H9 (cell line): Measurements from ENCODE around the gene ALDH1A1. TPM values are rescaled to one million over a fixed set of nuclear protein-coding genes. Genes with fewer than 3 reads are reported as not detected.

ENCODE experiments used
- DNase-seq: peaks from one replicate; pipeline ENCODE4 v3.0.0-alpha.2; 2017
- H2AFZ ChIP-seq: one replicate; pipeline ENCODE4 v1.6.1; 2013; ENCODE audit warnings: mild to moderate bottlenecking, low read length, control low read depth, moderate library complexity
- H2AK5ac ChIP-seq: 2 replicates; pipeline ENCODE4 v1.6.1; 2013; ENCODE audit warnings: low read length, control low read depth, mixed read lengths; ENCODE audit not compliant: insufficient read length
- H2BK120ac ChIP-seq: one replicate; pipeline ENCODE4 v1.6.1; 2013; ENCODE audit warnings: low read depth, mild to moderate bottlenecking, low read length, control low read depth, inconsistent platforms; ENCODE audit not compliant: poor library complexity, severe bottlenecking
- H2BK12ac ChIP-seq: 2 replicates; pipeline ENCODE4 v1.6.1; 2013; ENCODE audit warnings: low read length, control low read depth, mixed read lengths, low read depth; ENCODE audit not compliant: insufficient read length
- H2BK15ac ChIP-seq: 2 replicates; pipeline ENCODE4 v1.6.1; 2013; ENCODE audit warnings: low read depth, low read length, control low read depth
- H2BK20ac ChIP-seq: one replicate; pipeline ENCODE4 v1.6.1; 2013; ENCODE audit warnings: low read depth, mild to moderate bottlenecking, low read length, control low read depth, inconsistent platforms; ENCODE audit not compliant: poor library complexity, severe bottlenecking
- H2BK5ac ChIP-seq: 2 replicates; pipeline ENCODE4 v1.6.1; 2013; ENCODE audit warnings: low read length, control low read depth, mixed read lengths; ENCODE audit not compliant: insufficient read length
- H3K14ac ChIP-seq: 2 replicates; pipeline ENCODE4 v1.6.1; 2013; ENCODE audit warnings: low read length, control low read depth; ENCODE audit not compliant: insufficient read depth
- H3K18ac ChIP-seq: 2 replicates; pipeline ENCODE4 v1.6.1; 2013; ENCODE audit warnings: low read depth, mild to moderate bottlenecking, mixed read lengths, low read length, control low read depth; ENCODE audit not compliant: insufficient read length
- H3K23ac ChIP-seq: 2 replicates; pipeline ENCODE4 v1.6.1; 2013; ENCODE audit warnings: low read length, control low read depth, mixed read lengths, low read depth; ENCODE audit not compliant: insufficient read length
- H3K23me2 ChIP-seq: 2 replicates; pipeline ENCODE4 v1.6.1; 2013; ENCODE audit warnings: low read depth, mild to moderate bottlenecking, mixed read lengths, low read length, control low read depth; ENCODE audit not compliant: insufficient read length, poor library complexity, severe bottlenecking
- H3K27ac ChIP-seq: 2 replicates; pipeline ENCODE4 v1.5.1; 2013; ENCODE audit warnings: low read length, control low read depth, mixed read lengths, low read depth; ENCODE audit not compliant: insufficient read length
- H3K27me3 ChIP-seq: 2 replicates; pipeline ENCODE4 v1.6.1; 2013; ENCODE audit warnings: low read length, control low read depth, inconsistent platforms; ENCODE audit not compliant: insufficient read depth
- H3K4ac ChIP-seq: 2 replicates; pipeline ENCODE4 v1.6.1; 2013; ENCODE audit warnings: low read depth, mild to moderate bottlenecking, control low read depth, inconsistent platforms, low read length, moderate library complexity
- H3K4me1 ChIP-seq: 2 replicates; pipeline ENCODE4 v1.6.1; 2013; ENCODE audit warnings: low read length, control low read depth, inconsistent platforms; ENCODE audit not compliant: insufficient read depth
- H3K4me2 ChIP-seq: 2 replicates; pipeline ENCODE4 v1.6.1; 2013; ENCODE audit warnings: low read length, control low read depth, mixed read lengths; ENCODE audit not compliant: insufficient read length, insufficient read depth
- H3K56ac ChIP-seq: 2 replicates; pipeline ENCODE4 v1.6.1; 2013; ENCODE audit warnings: low read depth, mild to moderate bottlenecking, mixed read lengths, low read length, control low read depth; ENCODE audit not compliant: insufficient read length
- H3K79me1 ChIP-seq: 2 replicates; pipeline ENCODE4 v1.6.1; 2013; ENCODE audit warnings: low read depth, mild to moderate bottlenecking, moderate library complexity, low read length, control low read depth, inconsistent platforms; ENCODE audit not compliant: insufficient read depth, poor library complexity, severe bottlenecking
- H3K79me2 ChIP-seq: 2 replicates; pipeline ENCODE4 v1.6.1; 2013; ENCODE audit warnings: low read length, control low read depth, inconsistent platforms; ENCODE audit not compliant: insufficient read depth
- H3K9ac ChIP-seq: 2 replicates; pipeline ENCODE4 v1.6.1; 2013; ENCODE audit warnings: low read length, control low read depth, mixed read lengths; ENCODE audit not compliant: insufficient read length; ENCODE audit errors: extremely low read depth
- H3K9me3 ChIP-seq: one replicate; pipeline ENCODE4 v1.6.1; 2013; ENCODE audit warnings: low read depth, low read length, inconsistent platforms; ENCODE audit not compliant: control insufficient read depth
- H3T11ph ChIP-seq: one replicate; pipeline ENCODE4 v1.6.1; 2013; ENCODE audit warnings: mild to moderate bottlenecking, low read length, control low read depth, inconsistent platforms
- H4K20me1 ChIP-seq: one replicate; pipeline ENCODE4 v1.6.1; 2013; ENCODE audit not compliant: control insufficient read depth, insufficient read length, insufficient read depth
- H4K5ac ChIP-seq: 2 replicates; pipeline ENCODE4 v1.6.1; 2013; ENCODE audit warnings: low read depth, mild to moderate bottlenecking, mixed read lengths, low read length, control low read depth; ENCODE audit not compliant: insufficient read length
- H4K8ac ChIP-seq: replicated peaks from 2 replicates; pipeline ENCODE4 v1.6.1; 2013; ENCODE audit warnings: low read length, control low read depth, mixed read lengths, low read depth; ENCODE audit not compliant: insufficient read length
- H4K91ac ChIP-seq: 2 replicates; pipeline ENCODE4 v1.6.1; 2013; ENCODE audit warnings: low read depth, mild to moderate bottlenecking, moderate library complexity, mixed read lengths, low read length, control low read depth; ENCODE audit not compliant: insufficient read length
- H3K27ac Mint-ChIP-seq, 3 experiments: 2 replicates in 2 of 3; 3 replicates in 1 of 3; pipeline ENCODE4 v1.8.0; 2020 to 2021; ENCODE audit warnings: mixed read lengths in 3 of 3, mild to moderate bottlenecking in 1 of 3, moderate library complexity in 1 of 3
- H3K27me3 Mint-ChIP-seq: 2 replicates; pipeline ENCODE4 v1.8.0; 2021; ENCODE audit warnings: low read depth, mild to moderate bottlenecking, moderate library complexity, mixed read lengths
- H3K36me3 Mint-ChIP-seq, 3 experiments: 2 replicates in 2 of 3; 3 replicates in 1 of 3; pipeline ENCODE4 v1.8.0; 2020 to 2021; ENCODE audit warnings: low read depth in 3 of 3, mixed read lengths in 3 of 3; ENCODE audit not compliant: insufficient read depth in 1 of 3
- H3K4me1 Mint-ChIP-seq, 2 experiments: 2 replicates each; pipeline ENCODE4 v1.8.0; 2020; ENCODE audit warnings: mixed read lengths in 2 of 2
- H3K4me3 Mint-ChIP-seq, 2 experiments: 2 replicates in 1 of 2; 3 replicates in 1 of 2; pipeline ENCODE4 v1.8.0; 2020 to 2021; ENCODE audit warnings: mild to moderate bottlenecking in 2 of 2, mixed read lengths in 2 of 2, moderate library complexity in 1 of 2
- H3K9me3 Mint-ChIP-seq, 2 experiments: 2 replicates in 1 of 2; 3 replicates in 1 of 2; pipeline ENCODE4 v1.8.0; 2020; ENCODE audit warnings: mild to moderate bottlenecking in 2 of 2, mixed read lengths in 2 of 2, moderate library complexity in 1 of 2
- CTCF ChIP-seq: fragments of 200-600 bp; sonication (generic); conservative IDR thresholded peaks from 3 replicates; pipeline ENCODE4 v1.8.0; 2021; ENCODE audit warnings: antibody characterized with exemption, mild to moderate bottlenecking
- WGBS: extraction: QIAGEN DNeasy Blood & Tissue Kit; methylation state at CpG from one replicate; pipeline ENCODE4 v1.1.7; 2013; ENCODE audit warnings: missing lambda C conversion rate, low lambda C conversion rate, mixed read lengths; ENCODE audit not compliant: insufficient read length; ENCODE audit errors: extremely low coverage; 5-methylcytosine and 5-hydroxymethylcytosine counted together
- total RNA-seq: library from RNA; stranded (reverse); gene quantifications from 2 replicates; pipeline ENCODE4 v1.2.1, GENCODE V29; 2021

ALDH1A1 gene
- total RNA-seq, 1 experiment from 2014 or later = 1.1 TPM

- DNase-seq = no peak
- Histone ChIP-seq H2AK5ac (no peak overlapping the region), H3K79me2 (no peaks in the 10 kb centered on the region), H3K27ac (no peak overlapping the region), H2BK120ac (no peak overlapping the region), H2BK5ac (no peak overlapping the region), H2AFZ (no peak overlapping the region), H3K27me3 (no peaks in the 10 kb centered on the region), H3K18ac (no peak overlapping the region), H2BK15ac (no peak overlapping the region), H3K56ac (no peak overlapping the region), H2BK12ac (no peak overlapping the region), H3K4me1 (no peaks in the 10 kb centered on the region), H4K5ac (no peak overlapping the region), H3K79me1 (no peaks in the 10 kb centered on the region), H3K4ac (no peak overlapping the region), H4K8ac (no peak overlapping the region), H3T11ph (no peak overlapping the region), H3K14ac (no peak overlapping the region), H4K91ac (no peak overlapping the region), H3K23me2 (no peaks in the 10 kb centered on the region), H4K20me1 (no peaks in the 10 kb centered on the region), H3K9ac (no peak overlapping the region), H3K9me3 (no peaks in the 10 kb centered on the region), H3K4me2 (no peak overlapping the region), H3K23ac (no peak overlapping the region), H2BK20ac (no peak overlapping the region)
- H3K4me3 Mint-ChIP-seq = no peak overlapping the region
- no CpG with 5 or more reads among the region's 2 CpGs for WGBS
- no peaks in the 10 kb centered on the region for H3K27me3 Mint-ChIP-seq
- H3K27ac Mint-ChIP-seq = no peak overlapping the region
- H3K4me1 Mint-ChIP-seq = peaks cover 5 to 13% of the 10 kb centered on the region in 2 experiments
- peaks cover 4 to 5% of the 10 kb centered on the region in 2 experiments; a peak in 1 of 5 replicates for H3K9me3 Mint-ChIP-seq
- no peak for TF ChIP-seq CTCF
- peaks cover 0 to 5% (median 0%) of the 10 kb centered on the region in 3 experiments; a peak in 1 of 7 replicates for H3K36me3 Mint-ChIP-seq
Measured at GRCh38 chr9:72872718-72873117, 80.1 kb downstream of the ALDH1A1 start.
